Lower lobe of right lung (tissue), 2 donors: ENCODE measurements around the gene RFESD. TPM values are rescaled to one million over a fixed set of nuclear protein-coding genes. Genes with fewer than 3 reads are reported as not detected.
"Not testable (repeated sequence)": the region's sequence is repeated elsewhere in the genome, so short reads cannot be mapped to it uniquely, and the experiment has no call there.

Source experiments
- ATAC-seq, 2 donors: fragments of 200-7000 bp; cut with Tn5 transposase; one replicate each; pipeline ENCODE4 v1.9.1; 2020 to 2022; ENCODE audit warnings: mild to moderate bottlenecking in 2 of 2, moderate library complexity in 2 of 2
- DNase-seq: peaks from one replicate; pipeline ENCODE4 v3.0.0-alpha.2; 2020
- H3K27ac ChIP-seq: fragments of 200-600 bp; one replicate; pipeline ENCODE4 v1.8.0; 2022
- H3K27me3 ChIP-seq: fragments of 200-600 bp; one replicate; pipeline ENCODE4 v1.8.0; 2022; ENCODE audit warnings: low read depth
- H3K36me3 ChIP-seq: fragments of 200-600 bp; one replicate; pipeline ENCODE4 v1.8.0; 2022; ENCODE audit warnings: mild to moderate bottlenecking
- H3K4me1 ChIP-seq: fragments of 200-600 bp; one replicate; pipeline ENCODE4 v1.8.0; 2022
- H3K4me3 ChIP-seq: fragments of 200-600 bp; one replicate; pipeline ENCODE4 v1.8.0; 2022; ENCODE audit warnings: mild to moderate bottlenecking
- H3K9me3 ChIP-seq: fragments of 200-600 bp; one replicate; pipeline ENCODE4 v1.8.0; 2022
- CTCF ChIP-seq: fragments of 200-600 bp; IDR thresholded peaks from one replicate; pipeline ENCODE4 v1.8.0; 2022; ENCODE audit warnings: antibody characterized with exemption, mild to moderate bottlenecking
- intact Hi-C: fragments of 100-400 bp; cut with DNase I; formaldehyde crosslinking; loops from one replicate; pipeline ENCODE4 v1.11.0; 2022
- total RNA-seq: library from RNA; stranded (reverse); fragmentation: NEBNext Ultra II Directional; extraction: Animal tissue kit (Norgen Biotek cat#: 25700); gene quantifications from one replicate; pipeline ENCODE4 v1.2.1, GENCODE V29; 2021
- donor health status: DM: no; HTN: yes; CAD: no; lungs with severe emphysema.

The RFESD gene
- total RNA-seq, 1 donor from 2014 or later, result 1.7 TPM

GRCh38 chr5:95638632-95639031 lies 7.9 kb upstream of the RFESD start:
- no peak overlapping the region for H3K27ac ChIP-seq
- no peak for TF ChIP-seq CTCF
- ATAC-seq (no peak), DNase-seq (no peak)
- H3K9me3 ChIP-seq, result no peaks in the 10 kb centered on the region
- H3K4me1 ChIP-seq, result peaks cover 8% of the 10 kb centered on the region
- no peaks in the 10 kb centered on the region for H3K36me3 ChIP-seq
- no peak overlapping the region for H3K4me3 ChIP-seq
- H3K27me3 ChIP-seq, result no peaks in the 10 kb centered on the region
- intact Hi-C loops, result no loop called here

GRCh38 chr5:95641741-95642220 lies 4.8 kb upstream of the RFESD start:
- no peak overlapping the region for H3K4me3 ChIP-seq
- H3K36me3 ChIP-seq, result no peaks in the 10 kb centered on the region
- ATAC-seq (peak; percentile 63 to 81), DNase-seq (peak; percentile 50)
- H3K27ac ChIP-seq, result peak overlapping the region; percentile 75
- H3K4me1 ChIP-seq, result peaks cover 13% of the 10 kb centered on the region
- no peak for TF ChIP-seq CTCF
- H3K9me3 ChIP-seq, result no peaks in the 10 kb centered on the region
- intact Hi-C loops, result loop anchor here (10.0 kb wide), 1 partner anchor 203 kb away; no protein-coding TSS in a partner anchor
- no peaks in the 10 kb centered on the region for H3K27me3 ChIP-seq

- Histone ChIP-seq H3K36me3 (no peaks in the 10 kb centered on the region), H3K4me1 (peaks cover 23% of the 10 kb centered on the region), H3K4me3 (no peak overlapping the region), H3K27me3 (no peaks in the 10 kb centered on the region), H3K27ac (no peak overlapping the region), H3K9me3 (no peaks in the 10 kb centered on the region)
- no peak for DNase-seq
- no peak for ATAC-seq
- no peak for TF ChIP-seq CTCF
- intact Hi-C loops, result loop anchor here (10.0 kb wide), 1 partner anchor 202 kb away; no protein-coding TSS in a partner anchor
Observed at GRCh38 chr5:95643152-95643551, 3.4 kb upstream of the RFESD start.

GRCh38 chr5:95644351-95645042 lies 2.1 kb upstream of the RFESD start:
- no peak overlapping the region for H3K4me3 ChIP-seq
- H3K4me1 ChIP-seq, result peaks cover 23% of the 10 kb centered on the region
- intact Hi-C loops, result loop anchor here (10.0 kb wide), 1 partner anchor 200 kb away; no protein-coding TSS in a partner anchor
- peak; percentile 73 for TF ChIP-seq CTCF
- no peaks in the 10 kb centered on the region for H3K9me3 ChIP-seq
- H3K27ac ChIP-seq, result peak overlapping the region; percentile 7
- H3K36me3 ChIP-seq, result no peaks in the 10 kb centered on the region
- DNase-seq (no peak), ATAC-seq (peak in 1 of 2 donors; percentile 16)
- no peaks in the 10 kb centered on the region for H3K27me3 ChIP-seq

GRCh38 chr5:95646226-95646568 lies 380 bp upstream of the RFESD start:
- H3K27ac ChIP-seq, result peak overlapping the region; percentile 94
- ATAC-seq, H3K9me3 ChIP-seq, H3K27me3 ChIP-seq, DNase-seq, H3K36me3 ChIP-seq: not testable (repeated sequence)
- intact Hi-C loops, result loop anchor here (10.0 kb wide), 1 partner anchor 199 kb away; no protein-coding TSS in a partner anchor
- peaks cover 23% of the 10 kb centered on the region for H3K4me1 ChIP-seq
- peak overlapping the region; percentile 55 for H3K4me3 ChIP-seq
